NOMO-1 (cell line): Measurements from ENCODE around the gene STK39.
A peak's percentile ranks its signal among the peaks of the same experiment; 100 is the strongest.
"Not testable (repeated sequence)": the region's sequence is repeated elsewhere in the genome, so short reads cannot be mapped to it uniquely, and the experiment has no call there.

Experiments
- DNase-seq, 2 experiments: peaks; one replicate each; lab custom pipeline; 2025; ENCODE audit not compliant: unreplicated experiment in 2 of 2; lab: John Stamatoyannopoulos, UW

The STK39 gene

DNA sequence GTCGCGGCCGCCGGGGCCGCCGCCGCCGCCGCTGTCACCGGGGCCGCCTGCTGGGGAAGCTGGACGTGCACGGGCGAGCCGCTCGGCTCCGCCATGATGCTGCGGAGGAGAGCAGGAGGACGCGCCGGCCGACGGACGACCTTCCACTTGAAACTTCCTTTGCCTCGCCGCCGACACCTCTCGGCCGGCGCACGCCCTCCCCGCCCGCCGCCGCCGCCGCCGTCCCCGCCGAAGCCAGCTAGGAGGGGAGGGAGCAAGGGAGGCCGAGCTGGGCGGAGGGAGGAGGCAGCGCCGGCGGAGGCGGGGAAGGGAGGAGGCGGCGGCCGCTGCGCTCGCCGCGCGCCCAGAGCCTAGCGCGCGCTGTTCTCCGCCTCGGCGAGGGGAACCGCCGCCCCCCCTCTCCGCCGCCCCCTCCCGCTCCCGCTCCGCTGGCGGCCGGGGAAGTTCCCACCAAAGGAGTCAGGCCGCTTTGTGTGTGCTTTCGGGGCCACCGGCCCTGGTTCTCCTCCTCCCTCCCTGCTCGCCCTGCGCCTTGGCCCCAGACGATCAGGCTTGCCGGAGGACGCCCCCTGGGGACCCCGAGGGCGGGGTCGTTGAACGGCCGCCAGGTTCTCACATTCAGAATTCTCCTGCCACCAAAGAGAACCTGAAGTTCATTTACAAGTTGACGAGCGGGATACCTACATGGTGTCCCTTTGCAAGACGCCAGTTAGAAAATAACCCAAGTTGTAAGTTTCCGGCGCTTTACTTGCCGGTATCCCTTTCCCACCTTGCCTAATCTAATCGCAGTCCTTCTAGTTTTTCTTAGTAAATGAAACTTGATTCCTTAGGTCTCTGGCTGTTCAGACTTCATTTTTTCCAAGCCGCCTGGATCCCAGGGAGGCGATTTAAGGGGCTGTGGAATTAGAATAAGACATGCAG, at the start of gene STK39:
STK39 (minus strand) TSS at position 255 of the 921 bp plus-strand sequence; CDS start at position 95, 160 bp downstream.
- peak; percentile 67 to 70 for DNase-seq

- no peak for DNase-seq
Measured at GRCh38 chr2:168295051-168295450, 47.7 kb upstream of the STK39 start.

DNA sequence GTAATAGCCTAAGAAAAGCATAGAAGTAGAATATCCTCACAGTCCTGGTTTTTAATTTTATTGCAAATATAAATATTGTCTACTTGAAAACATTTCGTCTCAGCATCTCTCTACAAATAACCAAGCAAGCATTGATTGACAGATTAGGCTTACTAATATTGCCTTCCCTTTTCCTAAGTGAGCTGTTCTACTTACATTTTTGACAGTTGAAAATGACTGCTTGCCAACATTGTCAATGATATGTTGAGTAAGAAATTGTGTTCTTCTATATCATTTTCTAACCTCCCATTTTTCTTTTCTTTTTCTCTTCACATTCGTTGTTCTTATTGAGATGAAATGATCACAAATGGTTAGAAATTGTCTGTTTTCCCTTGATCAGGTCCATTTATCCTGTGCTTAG, 47.0 kb upstream of the STK39 start:
- no peak for DNase-seq

DNA sequence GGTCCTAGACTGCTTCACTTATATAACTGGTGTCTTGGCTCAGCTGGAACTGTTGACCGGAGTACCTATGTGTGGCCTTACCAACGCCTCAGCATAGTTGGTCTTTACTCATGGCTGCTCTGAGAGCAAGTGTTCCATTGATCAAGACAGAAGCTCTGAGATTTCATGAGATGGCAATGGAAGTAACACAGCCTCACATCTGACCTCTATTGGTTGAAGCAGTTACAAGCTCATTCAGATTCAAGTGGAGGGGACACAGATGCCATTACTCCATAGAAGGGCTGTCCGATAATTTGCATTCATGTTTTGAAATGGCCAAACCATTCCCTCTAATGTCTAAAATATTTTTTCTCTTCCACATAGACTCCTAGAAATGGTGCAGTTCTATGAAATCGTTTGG, 46.4 kb upstream of the STK39 start:
- no peak for DNase-seq

GRCh38 chr2:168290391-168290790, 43.0 kb upstream of the STK39 start:
- DNase-seq = no peak

GRCh38 chr2:168289880-168290279, 42.5 kb upstream of the STK39 start:
- DNase-seq = no peak

DNA sequence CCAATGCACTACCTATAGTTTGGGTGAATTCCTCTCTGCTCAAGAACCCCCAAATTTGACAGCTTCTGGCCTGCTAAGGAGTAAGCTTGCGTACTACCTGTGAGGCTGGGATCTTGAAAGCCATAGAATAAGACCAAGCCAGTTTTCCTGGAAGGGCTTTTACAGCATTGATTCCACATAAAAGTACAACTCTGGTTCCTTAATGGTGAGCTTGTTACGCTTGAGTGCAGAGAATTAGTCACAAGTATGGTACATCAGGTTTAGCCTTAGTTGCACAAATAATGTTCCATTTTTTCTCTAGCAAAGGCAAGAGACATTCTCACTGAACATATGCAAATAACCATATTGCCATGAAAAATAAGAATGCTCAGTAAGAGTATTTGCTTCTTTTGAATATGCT, 39.1 kb upstream of the STK39 start:
- DNase-seq = no peak

DNA sequence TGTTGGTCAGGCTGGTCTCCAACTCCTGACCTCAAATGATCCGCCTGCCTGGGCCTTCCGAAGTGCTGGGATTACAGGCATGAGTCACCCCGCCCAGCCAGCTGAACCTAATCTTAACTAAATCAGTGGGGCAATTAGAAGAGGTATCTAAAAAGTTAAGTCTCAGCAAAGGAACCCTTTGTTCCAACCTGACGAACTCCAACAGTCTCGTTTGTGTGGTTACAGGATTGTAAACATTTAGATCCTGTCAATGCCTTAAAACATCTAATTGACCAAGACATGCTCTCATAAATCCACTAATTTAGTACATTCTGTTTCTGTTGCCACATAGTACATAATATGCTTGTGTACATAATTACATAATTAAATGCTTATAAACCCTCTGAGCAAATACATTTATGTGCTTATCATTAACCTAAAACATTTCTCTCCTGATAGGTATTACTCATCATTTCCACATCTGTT, 31.1 kb upstream of the STK39 start:
- no peak for DNase-seq

GRCh38 chr2:168277276-168277675, 29.9 kb upstream of the STK39 start:
- DNase-seq = no peak

GRCh38 chr2:168272225-168272624, 24.8 kb upstream of the STK39 start:
- DNase-seq = no peak

- not testable (repeated sequence) for DNase-seq
Measured at GRCh38 chr2:168262926-168263325, 15.5 kb upstream of the STK39 start.

DNA sequence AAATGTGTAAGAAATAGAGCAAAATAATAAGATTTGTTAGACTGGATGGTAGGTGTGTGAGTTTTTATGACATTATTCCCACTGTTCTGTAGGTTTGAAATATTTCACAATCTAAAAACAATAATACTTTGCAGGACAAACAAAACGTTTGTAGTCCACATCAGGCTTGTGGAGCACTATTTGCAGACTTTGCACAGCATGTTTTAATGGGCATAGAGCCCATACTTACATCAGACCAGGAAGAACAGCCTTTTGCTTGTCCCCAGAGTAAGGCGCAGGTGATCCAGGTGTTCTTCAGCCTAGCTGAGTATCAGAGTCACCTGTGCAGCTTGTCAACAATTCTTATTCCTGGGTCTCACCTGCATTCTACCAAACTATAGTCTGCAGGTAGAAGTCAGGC, 9.1 kb upstream of the STK39 start:
- no peak for DNase-seq

- DNase-seq = no peak
Measured at GRCh38 chr2:168255866-168256265, 8.5 kb upstream of the STK39 start.

- DNase-seq = no peak
Measured at GRCh38 chr2:168255103-168255502, 7.7 kb upstream of the STK39 start.

- no peak for DNase-seq
Measured at GRCh38 chr2:168254158-168254935, 7.0 kb upstream of the STK39 start.

- no peak for DNase-seq
Measured at GRCh38 chr2:168253379-168253778, 6.0 kb upstream of the STK39 start.

DNA sequence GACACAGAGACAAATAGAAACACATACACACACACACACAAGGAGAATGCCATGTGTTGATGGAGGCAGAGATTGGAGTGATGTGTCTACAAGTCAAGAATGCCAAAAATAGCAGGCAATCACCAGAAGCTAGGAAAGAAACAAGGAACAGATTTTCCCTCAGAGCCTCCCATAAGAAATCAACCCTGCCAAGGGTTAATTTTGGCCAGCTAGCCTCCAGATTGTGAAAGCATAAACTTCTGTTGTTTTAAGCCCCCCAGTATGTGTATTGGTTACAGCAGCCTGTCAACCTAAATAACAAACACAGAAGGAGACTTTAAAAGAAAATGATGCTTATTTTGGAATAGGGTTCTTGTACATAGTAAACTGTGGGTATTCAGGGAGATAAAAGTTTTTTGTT, 5.6 kb upstream of the STK39 start:
- no peak for DNase-seq

DNA sequence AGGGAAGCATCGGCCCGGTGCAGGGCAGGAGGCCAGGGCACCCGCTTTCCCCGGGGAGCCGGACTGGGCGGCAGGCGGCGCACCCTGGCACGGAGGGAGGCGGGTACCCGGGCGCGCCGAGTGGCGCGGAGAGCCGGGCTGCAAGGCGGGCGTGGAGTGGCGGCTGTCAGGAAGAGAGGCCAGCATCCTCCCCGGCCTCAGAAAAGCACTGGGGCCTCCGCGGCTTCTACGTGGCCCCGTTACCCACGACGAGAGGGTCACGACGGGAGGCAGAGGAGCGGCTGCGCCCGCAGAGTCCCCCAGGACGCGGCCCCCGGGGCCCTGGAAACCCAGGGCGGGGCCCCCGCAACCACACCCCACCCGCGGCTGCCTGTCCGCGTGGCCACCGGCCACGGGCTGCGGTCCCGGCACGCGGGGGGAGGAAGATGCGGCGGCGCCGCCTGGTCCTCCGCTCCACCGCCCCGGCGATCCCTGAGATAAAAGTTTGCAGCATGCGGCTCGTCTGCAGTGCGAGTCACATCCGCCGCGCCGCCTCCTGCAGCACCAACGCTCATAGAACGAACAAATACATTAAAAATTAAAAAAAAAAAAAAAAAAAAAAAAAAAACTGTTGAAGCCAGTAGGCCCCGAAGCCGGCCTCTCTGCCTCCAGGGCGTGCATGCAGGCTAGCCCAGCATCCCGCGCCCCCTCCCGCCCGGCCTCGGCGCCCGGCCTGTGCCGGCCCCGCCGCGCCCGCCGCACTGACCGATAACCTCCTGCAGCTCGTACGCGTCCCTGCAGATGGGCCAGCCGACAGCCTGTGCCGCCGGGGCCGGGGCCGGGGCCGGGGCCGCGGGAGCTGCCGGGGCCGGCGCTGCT, 683 bp downstream of the STK39 start:
- DNase-seq = peak; percentile 45 to 49

GRCh38 chr2:168246072-168246482, 1.3 kb downstream of the STK39 start:
- DNase-seq = no peak

GRCh38 chr2:168245074-168245825, 2.1 kb downstream of the STK39 start:
- peak; percentile 15 to 25 for DNase-seq
